Panc1 (cell line): ENCODE results near the gene CYSRT1.

Source experiments
- CTCF ChIP-seq: fragments of 450-650 bp; IDR thresholded peaks from 2 replicates; pipeline ENCODE4 v1.5.1; 2017; ENCODE audit warnings: mild to moderate bottlenecking
- SIN3A ChIP-seq: IDR thresholded peaks from 2 replicates; pipeline ENCODE4 v1.6.1; 2012; ENCODE audit warnings: low read depth, mild to moderate bottlenecking, low read length, moderate library complexity, borderline replicate concordance; ENCODE audit not compliant: insufficient read depth
- TCF7L2 ChIP-seq: IDR thresholded peaks from 2 replicates; pipeline ENCODE4 v1.6.1; 2011; ENCODE audit warnings: mild to moderate bottlenecking, low read depth, low read length, inconsistent platforms

GRCh38 chr9:137235424-137236237 lies 10.7 kb downstream of the CYSRT1 start:
- TF ChIP-seq SIN3A (no peak), TCF7L2 (no peak), CTCF (no peak)
